Stimulated activated naive B cell treated with anti-CD40 and anti-IgM and Interleukin-4, amounts not matched to agents 10 μg/mL and 1 μg/mL and 100 μg/mL, for 72 hours (primary cell): Measurements from ENCODE around the gene LGALS9B.
"Not testable (repeated sequence)": the region's sequence is repeated elsewhere in the genome, so short reads cannot be mapped to it uniquely, and the experiment has no call there.

Experiments used
- ATAC-seq, 2 donors: fragments of 150-1000 bp; cut with Tn5 transposase; replicated peaks; 2 replicates each; pipeline ENCODE4 v1.10.0; 2021; ENCODE audit warnings: moderate library complexity in 1 of 2
- DNase-seq: peaks from one replicate; pipeline ENCODE4 v3.0.0; 2021
- H3K27ac Mint-ChIP-seq: one replicate; pipeline ENCODE4 v1.8.0; 2022; ENCODE audit warnings: mild to moderate bottlenecking, mixed read lengths
- H3K27me3 Mint-ChIP-seq, 2 donors: one replicate each; pipeline ENCODE4 v1.8.0; 2022; ENCODE audit warnings: mixed read lengths in 2 of 2
- H3K36me3 Mint-ChIP-seq, 2 donors: one replicate each; pipeline ENCODE4 v1.8.0; 2022; ENCODE audit warnings: mixed read lengths in 2 of 2, mild to moderate bottlenecking in 1 of 2
- H3K4me1 Mint-ChIP-seq, 2 donors: one replicate each; pipeline ENCODE4 v1.8.0; 2022; ENCODE audit warnings: mixed read lengths in 2 of 2, mild to moderate bottlenecking in 1 of 2
- H3K4me3 Mint-ChIP-seq, 2 donors: one replicate each; pipeline ENCODE4 v1.8.0; 2022; ENCODE audit warnings: mild to moderate bottlenecking in 2 of 2, mixed read lengths in 2 of 2, moderate library complexity in 1 of 2
- H3K9me3 Mint-ChIP-seq, 2 donors: one replicate each; pipeline ENCODE4 v1.8.0; 2022; ENCODE audit warnings: mixed read lengths in 2 of 2, mild to moderate bottlenecking in 1 of 2

The LGALS9B gene

DNA sequence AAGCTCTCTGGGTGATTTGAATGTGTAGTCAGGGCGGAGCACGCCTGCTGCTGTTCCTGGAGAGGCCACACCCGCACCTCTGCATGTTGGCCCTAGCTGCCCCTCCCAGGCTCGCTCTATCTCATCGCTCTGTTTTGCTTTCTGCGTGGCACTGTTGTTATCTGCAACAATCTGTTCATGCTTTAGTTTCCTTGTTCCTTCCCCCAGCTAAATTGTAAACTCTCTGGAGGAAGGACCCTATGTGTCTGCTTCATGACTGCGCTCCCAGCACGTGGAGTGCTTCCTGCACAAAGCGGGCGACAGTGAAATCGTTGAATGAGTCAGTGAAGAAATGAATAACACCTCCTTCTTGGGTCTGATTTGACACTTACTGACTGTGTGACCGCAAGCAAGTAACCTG is 16.5 kb downstream of the LGALS9B start:
- H3K36me3 Mint-ChIP-seq, DNase-seq, H3K4me1 Mint-ChIP-seq, H3K27ac Mint-ChIP-seq, H3K9me3 Mint-ChIP-seq, H3K27me3 Mint-ChIP-seq, H3K4me3 Mint-ChIP-seq: not testable (repeated sequence)
- peak; percentile 59 to 69 for ATAC-seq

DNA sequence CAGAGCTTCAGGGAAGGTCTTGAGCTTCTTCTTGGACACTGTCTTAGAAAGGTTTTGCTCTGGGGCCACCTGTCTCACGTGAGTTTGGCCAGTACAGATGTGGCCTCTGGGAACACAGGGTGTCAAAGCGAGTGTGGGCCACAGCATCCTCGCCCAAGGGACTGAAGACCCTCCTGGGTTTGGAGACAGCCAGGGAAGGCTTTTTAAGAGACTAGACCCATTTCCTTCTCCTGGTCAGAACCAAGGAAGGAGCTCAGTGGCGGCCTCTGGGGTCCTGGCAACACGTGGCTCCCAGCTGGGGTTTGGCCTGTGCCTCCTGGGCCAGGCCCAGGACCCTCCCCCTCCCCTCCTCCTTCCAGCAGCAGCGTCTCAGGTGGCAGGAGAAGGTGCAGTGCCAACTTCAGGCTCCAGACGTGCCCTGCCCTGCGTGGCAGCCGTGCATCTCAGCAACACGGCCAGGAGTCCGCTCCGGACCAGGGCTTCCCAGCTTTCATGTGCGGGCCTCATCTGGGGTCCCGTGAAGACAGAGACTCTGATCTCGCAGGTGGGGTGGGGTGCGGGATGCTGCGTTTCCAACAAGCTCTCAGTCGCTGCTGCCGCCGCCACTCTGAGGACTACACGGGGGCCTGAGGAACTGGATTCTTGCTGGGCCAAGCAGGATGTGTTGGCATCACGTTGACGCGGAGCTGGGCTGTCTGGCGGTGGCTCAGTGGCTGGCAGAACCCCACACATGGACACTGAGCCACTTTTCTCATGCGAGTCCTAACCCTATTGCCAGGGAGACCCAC is 19.6 kb downstream of the LGALS9B start:
- not testable (repeated sequence) for H3K4me1 Mint-ChIP-seq, H3K27me3 Mint-ChIP-seq, H3K4me3 Mint-ChIP-seq, DNase-seq, H3K36me3 Mint-ChIP-seq, ATAC-seq, H3K9me3 Mint-ChIP-seq, H3K27ac Mint-ChIP-seq

DNA sequence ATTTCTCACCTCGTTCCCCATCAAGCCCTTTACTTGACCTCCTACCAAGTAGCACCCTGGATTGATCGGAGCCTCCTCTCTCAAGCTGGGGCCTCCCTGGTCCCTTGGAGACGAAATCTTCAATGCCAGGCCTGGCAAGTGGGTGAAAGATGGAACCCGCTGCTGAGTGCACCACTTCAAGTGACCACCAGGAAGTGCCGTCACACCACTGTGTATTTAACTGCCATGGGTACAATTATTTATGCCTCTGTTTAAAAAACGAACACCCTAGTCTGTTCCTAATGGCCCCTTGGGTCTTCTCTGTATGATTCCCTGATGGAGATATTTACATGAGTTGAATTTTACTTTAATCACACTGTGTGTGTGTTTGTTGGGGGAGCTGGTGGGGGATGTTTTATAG is 20.4 kb downstream of the LGALS9B start:
- not testable (repeated sequence) for H3K27me3 Mint-ChIP-seq, H3K4me3 Mint-ChIP-seq, H3K9me3 Mint-ChIP-seq, H3K4me1 Mint-ChIP-seq, DNase-seq, H3K27ac Mint-ChIP-seq, H3K36me3 Mint-ChIP-seq
- ATAC-seq: peak in 1 of 2 donors; percentile 45

DNA sequence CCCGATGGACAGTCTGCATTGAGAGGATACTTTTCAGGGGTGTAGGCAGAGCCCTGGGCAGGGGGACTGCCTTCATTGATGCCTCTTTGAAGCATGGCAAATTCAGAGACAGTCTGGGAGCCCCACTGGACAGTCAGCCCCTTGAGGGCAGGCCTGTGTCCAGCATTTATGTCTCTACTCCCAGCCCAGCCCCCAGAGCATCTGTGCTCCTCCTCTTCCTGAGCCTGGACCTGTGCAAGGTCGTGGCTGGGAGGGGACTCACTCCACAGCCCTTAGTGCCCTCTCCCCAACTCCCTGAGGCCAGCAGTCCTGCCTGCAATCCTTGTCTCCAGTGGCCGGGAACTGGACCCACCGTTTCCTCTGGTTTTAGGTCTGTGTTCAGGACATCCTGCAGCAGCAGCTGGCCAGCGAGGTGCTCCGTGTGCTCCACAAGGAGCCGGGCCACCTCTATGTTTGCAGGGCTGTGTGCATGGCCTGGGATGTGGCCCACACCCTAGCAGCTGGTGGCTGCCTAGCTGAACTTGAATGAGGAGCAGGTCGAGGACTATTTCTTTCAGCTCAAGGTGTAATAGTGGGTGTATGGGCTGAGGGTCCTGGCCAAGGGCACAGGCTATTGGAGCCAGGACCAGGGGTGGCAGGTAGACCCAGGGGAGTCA is 22.6 kb downstream of the LGALS9B start:
- not testable (repeated sequence) for H3K27me3 Mint-ChIP-seq, ATAC-seq, H3K4me3 Mint-ChIP-seq, H3K9me3 Mint-ChIP-seq, H3K27ac Mint-ChIP-seq, H3K36me3 Mint-ChIP-seq, DNase-seq, H3K4me1 Mint-ChIP-seq

DNA sequence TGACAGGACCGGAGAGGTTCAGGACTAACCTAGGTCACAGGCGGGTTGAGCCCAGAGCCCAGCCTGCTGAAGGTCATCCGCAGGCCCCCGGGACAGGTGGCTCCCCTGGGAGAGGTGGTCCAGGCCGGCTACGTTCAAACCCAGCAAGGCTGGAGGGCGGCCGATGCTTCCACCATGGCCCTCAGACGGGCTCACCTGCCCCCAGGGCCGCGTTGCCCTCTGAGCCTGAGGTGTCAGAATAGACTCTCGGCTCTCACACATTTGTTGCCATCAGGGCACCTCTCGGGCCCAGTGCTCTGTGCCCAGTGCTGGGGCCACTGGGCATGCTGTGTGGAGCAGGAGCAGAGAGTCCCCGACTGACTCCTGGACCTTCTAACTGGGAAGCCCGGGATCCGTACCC is 23.2 kb downstream of the LGALS9B start:
- DNase-seq, H3K4me1 Mint-ChIP-seq, ATAC-seq, H3K27ac Mint-ChIP-seq, H3K36me3 Mint-ChIP-seq, H3K27me3 Mint-ChIP-seq, H3K9me3 Mint-ChIP-seq, H3K4me3 Mint-ChIP-seq: not testable (repeated sequence)

DNA sequence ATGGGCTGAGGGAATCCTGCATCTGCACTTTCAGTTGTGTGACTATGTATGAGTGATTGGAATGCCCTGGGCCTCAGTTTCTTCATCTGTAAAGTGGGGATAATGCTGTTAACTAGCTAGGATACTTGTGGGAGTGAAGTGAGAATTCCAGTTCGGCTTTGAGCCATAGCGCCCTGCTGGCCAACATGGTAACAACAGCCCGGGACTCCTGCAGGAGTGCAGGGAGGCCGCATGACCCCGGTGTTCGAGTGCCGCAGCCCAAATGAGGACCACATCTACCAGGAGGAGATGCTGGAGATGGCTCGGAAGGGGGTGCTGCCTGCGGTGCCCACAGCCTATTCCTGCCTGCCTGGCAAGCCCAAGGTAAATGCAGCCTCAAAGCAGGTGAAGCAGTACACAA is 23.7 kb downstream of the LGALS9B start:
- DNase-seq, H3K27me3 Mint-ChIP-seq, H3K9me3 Mint-ChIP-seq, H3K4me3 Mint-ChIP-seq, H3K36me3 Mint-ChIP-seq, ATAC-seq, H3K27ac Mint-ChIP-seq, H3K4me1 Mint-ChIP-seq: not testable (repeated sequence)

DNA sequence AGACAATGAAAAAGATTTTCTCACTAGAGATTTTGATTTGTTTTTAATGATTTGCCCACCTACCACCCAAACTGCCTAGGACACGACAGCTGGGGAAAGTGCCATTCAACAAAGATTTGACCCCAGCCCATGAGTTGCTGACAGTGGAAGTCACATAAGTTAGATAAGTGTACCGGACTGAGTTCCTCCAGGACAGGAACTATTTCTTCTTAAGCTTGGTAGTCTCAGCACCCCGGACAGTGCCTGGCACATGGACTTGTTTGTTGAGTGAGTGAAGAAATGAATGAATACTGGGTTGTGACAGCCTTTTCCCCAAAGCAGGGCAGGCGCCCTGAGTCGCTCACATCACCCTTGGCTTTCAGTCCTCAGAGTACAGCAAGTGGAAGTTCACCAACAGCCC is 26.7 kb downstream of the LGALS9B start:
- not testable (repeated sequence) for H3K4me3 Mint-ChIP-seq, DNase-seq, H3K9me3 Mint-ChIP-seq, H3K27ac Mint-ChIP-seq, H3K27me3 Mint-ChIP-seq, ATAC-seq, H3K4me1 Mint-ChIP-seq, H3K36me3 Mint-ChIP-seq

DNA sequence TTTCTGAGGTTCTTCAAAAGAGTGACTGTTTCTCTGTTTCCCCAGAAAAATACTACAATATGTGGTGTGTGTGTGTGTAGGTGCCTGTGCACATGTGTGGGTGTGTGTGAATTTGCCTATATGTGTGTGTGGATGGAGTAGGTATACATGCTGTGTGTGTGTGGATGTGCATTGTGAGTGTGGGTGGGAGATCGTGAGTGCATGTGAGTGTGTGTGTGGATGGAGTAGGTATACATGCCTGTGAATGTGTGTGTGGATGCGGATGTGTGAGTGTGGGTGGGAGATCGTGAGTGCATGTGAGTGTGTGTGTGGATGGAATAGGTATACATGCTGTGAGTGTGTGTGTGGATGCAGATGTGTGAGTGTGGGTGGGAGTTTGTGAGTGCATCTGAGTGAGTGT is 32.2 kb downstream of the LGALS9B start:
- not testable (repeated sequence) for H3K4me1 Mint-ChIP-seq, H3K27ac Mint-ChIP-seq, H3K27me3 Mint-ChIP-seq, H3K9me3 Mint-ChIP-seq, ATAC-seq, H3K4me3 Mint-ChIP-seq, DNase-seq, H3K36me3 Mint-ChIP-seq

DNA sequence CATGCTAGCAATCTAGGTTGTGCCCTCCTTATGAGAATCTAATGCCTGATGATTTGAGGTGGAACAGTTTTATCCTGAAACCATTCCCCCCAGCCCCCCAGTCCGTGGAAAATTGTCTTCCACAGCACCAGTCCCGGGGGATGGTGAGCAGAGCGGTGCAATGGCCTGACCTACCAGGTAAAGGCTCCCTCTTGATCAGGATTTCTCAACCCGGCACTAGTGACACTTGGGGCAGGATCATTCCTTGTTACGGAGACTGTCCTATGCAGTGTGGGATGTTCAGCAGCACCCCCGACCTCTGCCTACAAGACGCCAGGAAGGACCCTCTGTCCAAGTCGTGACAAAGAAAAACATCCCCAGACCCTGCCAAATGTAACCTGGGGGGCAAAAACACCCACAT is 34.0 kb downstream of the LGALS9B start:
- not testable (repeated sequence) for H3K27ac Mint-ChIP-seq, DNase-seq, H3K27me3 Mint-ChIP-seq, H3K4me1 Mint-ChIP-seq, H3K36me3 Mint-ChIP-seq, H3K4me3 Mint-ChIP-seq, ATAC-seq, H3K9me3 Mint-ChIP-seq

DNA sequence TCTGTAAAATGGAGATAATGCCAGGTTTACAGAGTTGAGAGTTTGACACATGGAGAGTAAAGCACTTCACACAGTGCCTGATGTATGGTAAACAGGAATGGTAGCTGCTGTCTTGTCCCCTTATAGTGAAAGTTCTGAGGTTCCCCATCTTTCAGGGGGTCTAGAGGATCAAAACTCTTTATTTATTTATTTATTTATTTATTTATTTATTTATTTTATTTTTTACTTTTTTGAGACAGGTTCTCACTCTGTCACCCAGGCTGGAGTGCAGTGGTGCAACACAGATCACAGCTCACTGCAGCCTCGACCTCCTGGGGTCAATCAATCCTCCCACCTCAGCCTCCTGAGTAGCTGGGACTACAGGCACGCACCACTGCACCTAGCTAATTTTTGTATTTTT is 40.1 kb downstream of the LGALS9B start:
- ATAC-seq, H3K4me3 Mint-ChIP-seq, DNase-seq, H3K27ac Mint-ChIP-seq, H3K4me1 Mint-ChIP-seq, H3K36me3 Mint-ChIP-seq, H3K27me3 Mint-ChIP-seq, H3K9me3 Mint-ChIP-seq: not testable (repeated sequence)

DNA sequence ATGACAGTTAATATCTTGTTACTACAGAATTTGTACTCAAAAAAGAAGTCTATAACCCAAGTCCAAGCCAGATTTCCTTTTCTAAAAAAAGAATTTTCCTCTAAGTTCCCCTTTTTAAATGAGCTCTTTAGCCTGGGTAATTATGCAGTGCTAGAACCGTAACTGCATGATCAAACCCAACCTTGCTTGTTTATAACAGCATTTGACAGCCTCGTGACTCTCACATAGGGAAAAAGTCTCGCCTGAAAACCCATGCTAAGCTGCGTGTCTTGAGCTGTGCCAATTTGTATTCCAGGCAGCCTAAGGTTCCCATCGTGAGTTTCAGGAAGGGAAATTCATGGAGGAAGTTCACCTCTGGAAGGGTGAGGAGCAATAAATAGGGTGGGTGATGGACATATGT is 44.5 kb downstream of the LGALS9B start:
- H3K4me1 Mint-ChIP-seq, H3K27ac Mint-ChIP-seq, H3K27me3 Mint-ChIP-seq, H3K9me3 Mint-ChIP-seq, DNase-seq, H3K36me3 Mint-ChIP-seq, H3K4me3 Mint-ChIP-seq: not testable (repeated sequence)
- peak; percentile 64 to 75 for ATAC-seq

DNA sequence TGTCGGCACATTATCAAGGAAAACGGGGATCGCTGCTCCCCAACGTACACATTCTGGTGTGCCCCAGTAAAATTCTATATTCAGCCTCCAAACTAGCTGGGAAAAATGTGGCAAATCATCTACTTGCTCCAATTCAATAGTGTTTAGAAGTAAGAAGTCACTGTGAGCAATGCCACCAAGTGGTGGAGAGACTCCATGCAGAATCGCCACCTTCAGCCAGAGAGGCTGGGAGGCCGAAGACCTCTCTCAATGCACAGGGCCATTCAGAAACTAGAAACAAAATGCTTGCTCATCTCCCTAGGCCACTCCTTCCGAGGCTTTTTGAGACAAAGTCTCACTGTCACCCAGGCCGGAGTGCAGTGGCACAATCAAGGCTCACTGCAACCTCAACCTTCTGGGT is 48.5 kb downstream of the LGALS9B start:
- DNase-seq, H3K27me3 Mint-ChIP-seq, H3K9me3 Mint-ChIP-seq, H3K36me3 Mint-ChIP-seq, H3K27ac Mint-ChIP-seq, H3K4me3 Mint-ChIP-seq, ATAC-seq, H3K4me1 Mint-ChIP-seq: not testable (repeated sequence)

DNA sequence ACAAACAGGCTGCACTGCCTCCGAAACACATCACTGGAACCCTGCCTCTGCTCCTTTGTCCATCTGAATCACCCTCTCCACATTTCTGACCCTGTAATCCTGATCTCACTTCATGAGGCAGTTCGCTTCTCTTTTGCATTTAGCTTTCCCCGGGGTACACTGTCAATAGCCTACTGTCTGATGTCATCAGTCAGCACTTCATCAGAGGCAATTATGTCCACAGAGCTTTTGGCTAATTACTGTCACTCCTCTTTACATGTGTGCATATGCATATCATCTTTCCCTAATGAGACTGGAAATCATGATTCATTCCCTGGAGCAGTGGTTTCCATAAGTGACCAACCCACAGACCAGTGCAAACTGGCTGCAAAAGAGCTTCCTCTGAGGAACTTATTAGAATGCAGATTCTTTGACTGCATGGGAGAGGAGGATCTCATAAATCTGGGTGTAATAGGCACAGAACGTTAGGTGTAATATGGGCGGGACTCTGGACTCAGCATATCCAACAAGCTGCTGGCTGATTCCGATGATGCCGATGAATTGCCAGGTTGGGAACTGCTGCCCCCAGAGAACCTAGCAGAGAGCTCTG is 49.8 kb downstream of the LGALS9B start:
- not testable (repeated sequence) for H3K27ac Mint-ChIP-seq, H3K9me3 Mint-ChIP-seq, H3K36me3 Mint-ChIP-seq, DNase-seq, ATAC-seq, H3K4me3 Mint-ChIP-seq, H3K4me1 Mint-ChIP-seq, H3K27me3 Mint-ChIP-seq

DNA sequence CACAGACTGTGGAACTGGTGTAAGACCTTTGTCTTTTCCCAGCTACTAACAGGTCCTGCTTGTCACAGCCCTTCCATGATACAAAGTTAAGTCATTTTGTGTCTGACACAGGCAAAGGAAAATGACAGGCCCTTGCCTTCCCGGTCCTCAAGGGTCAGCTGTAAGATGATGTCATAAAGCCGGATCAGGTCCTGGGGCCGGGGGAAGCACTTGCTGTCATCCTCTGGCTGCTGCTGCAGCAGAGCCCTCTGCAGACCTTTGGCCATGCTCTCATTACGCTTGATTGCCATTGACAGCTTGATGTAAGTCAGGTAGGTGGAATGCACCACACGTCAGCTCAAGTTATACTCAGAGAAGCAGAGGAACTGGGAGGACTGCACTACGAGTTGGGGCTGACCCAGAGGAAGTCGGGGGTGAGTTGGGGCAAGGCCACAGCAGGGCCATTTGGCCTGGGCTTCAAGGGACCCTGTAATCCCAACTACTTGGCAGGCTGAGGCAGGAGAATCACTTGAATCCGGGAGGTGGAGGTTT is 50.9 kb downstream of the LGALS9B start:
- ATAC-seq, DNase-seq, H3K9me3 Mint-ChIP-seq, H3K27me3 Mint-ChIP-seq, H3K4me3 Mint-ChIP-seq, H3K36me3 Mint-ChIP-seq, H3K4me1 Mint-ChIP-seq, H3K27ac Mint-ChIP-seq: not testable (repeated sequence)

DNA sequence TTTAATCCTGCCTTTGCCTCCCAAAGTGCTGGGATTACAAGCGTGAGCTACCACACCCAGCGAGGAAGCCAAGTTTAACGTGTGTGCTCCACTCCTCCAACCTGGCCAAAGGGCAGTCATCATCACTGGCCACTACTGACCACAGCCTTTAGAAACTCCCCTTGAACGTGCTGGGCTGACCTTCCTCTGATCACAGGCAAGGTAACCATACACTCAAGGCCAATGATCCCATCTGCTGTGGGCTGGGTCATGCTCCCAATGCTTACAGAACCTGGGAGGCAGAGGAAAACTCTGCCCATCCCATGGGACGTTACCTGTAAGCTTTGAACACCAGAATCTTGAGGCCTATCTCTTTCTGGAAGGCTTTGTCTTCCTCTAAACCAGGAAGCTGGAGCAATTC is 51.9 kb downstream of the LGALS9B start:
- not testable (repeated sequence) for ATAC-seq, H3K27ac Mint-ChIP-seq, H3K4me1 Mint-ChIP-seq, H3K4me3 Mint-ChIP-seq, H3K9me3 Mint-ChIP-seq, H3K36me3 Mint-ChIP-seq, H3K27me3 Mint-ChIP-seq, DNase-seq
